Activated CD4-positive, alpha-beta T cell treated with anti-CD3 and anti-CD28 coated beads, Interleukin-2, Interleukin-4, amounts not matched to agents 100 ng/mL and 50 ng/mL, durations not matched to agents 16 hours and 8 hours (primary cell): ENCODE results near the gene SARDH.
A peak's percentile ranks its signal among the peaks of the same experiment; 100 is the strongest.

Source experiments
- DNase-seq: peaks from one replicate; pipeline ENCODE4 v3.0.0-alpha.2; 2020; ENCODE audit warnings: low spot score

SARDH gene

GRCh38 chr9:133703591-133704399 lies 34.4 kb downstream of the SARDH start:
- DNase-seq: no peak

- no peak for DNase-seq
These were observed 35.2 kb downstream of the SARDH start for GRCh38 chr9:133702798-133703590.

GRCh38 chr9:133701981-133702797 lies 36.0 kb downstream of the SARDH start:
- DNase-seq: peak; percentile 49

- DNase-seq: no peak
These were observed 36.7 kb downstream of the SARDH start for GRCh38 chr9:133701321-133701980.

- DNase-seq: no peak
These were observed 37.3 kb downstream of the SARDH start for GRCh38 chr9:133700819-133701320.

- no peak for DNase-seq
These were observed 38.6 kb downstream of the SARDH start for GRCh38 chr9:133699546-133699945.

- DNase-seq: no peak
These were observed 42.1 kb downstream of the SARDH start for GRCh38 chr9:133696071-133696472.

- DNase-seq: no peak
These were observed 43.5 kb downstream of the SARDH start for GRCh38 chr9:133694686-133695085.

GRCh38 chr9:133693703-133694529 lies 44.2 kb downstream of the SARDH start:
- no peak for DNase-seq

- DNase-seq: no peak
These were observed 45.0 kb downstream of the SARDH start for GRCh38 chr9:133693116-133693515.

- DNase-seq: no peak
These were observed 45.7 kb downstream of the SARDH start for GRCh38 chr9:133692364-133692985.

- no peak for DNase-seq
These were observed 46.4 kb downstream of the SARDH start for GRCh38 chr9:133691626-133692363.

GRCh38 chr9:133691191-133691590 lies 47.0 kb downstream of the SARDH start:
- no peak for DNase-seq

GRCh38 chr9:133690081-133690561 lies 48.0 kb downstream of the SARDH start:
- DNase-seq: no peak

GRCh38 chr9:133689151-133689763 lies 48.9 kb downstream of the SARDH start:
- no peak for DNase-seq

GRCh38 chr9:133687856-133688761 lies 50.0 kb downstream of the SARDH start:
- DNase-seq: no peak

GRCh38 chr9:133686642-133687575 lies 51.2 kb downstream of the SARDH start:
- no peak for DNase-seq
